ENCODE measurements around the gene TXNDC2. TPM values are rescaled to one million over a fixed set of nuclear protein-coding genes. Genes with fewer than 3 reads are reported as not detected.
"Not testable (repeated sequence)": the region's sequence is repeated elsewhere in the genome, so short reads cannot be mapped to it uniquely, and the experiment has no call there.

TXNDC2 gene
- total and polyA plus RNA-seq, 4 donors = 0.12 to 0.19 (median 0.16) TPM; not detected in 1

DNA sequence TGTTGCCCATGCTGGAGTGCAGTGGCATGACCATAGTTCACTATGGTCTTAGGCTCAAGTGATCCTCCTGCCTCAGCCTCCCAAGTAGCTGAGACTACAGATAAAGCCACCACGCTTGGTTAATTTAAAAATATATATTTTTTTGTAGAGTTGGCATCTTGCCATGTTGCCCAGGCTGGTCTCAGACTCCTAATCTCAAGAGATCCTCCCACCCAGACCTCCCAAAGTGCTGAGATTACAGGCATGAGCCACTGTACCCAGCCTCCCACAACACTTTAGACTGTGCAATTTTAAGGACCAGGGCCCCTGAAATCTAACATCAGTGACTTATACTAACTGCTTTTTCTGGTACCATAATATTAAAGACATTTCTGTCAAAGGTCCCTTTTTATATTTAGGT, 5.2 kb downstream of the TXNDC2 start:
- Histone ChIP-seq H3K4me1 (ENCODE audit: control insufficient read depth in 5 of 5, insufficient read depth in 5 of 5, low read length in 5 of 5) (no peaks in the 10 kb centered on the region), H3K9ac (ENCODE audit: insufficient read depth in 1 of 2, low read length in 2 of 2) (no peak overlapping the region), H3K27me3 (ENCODE audit: control insufficient read depth in 3 of 3, insufficient read depth in 3 of 3, low read length in 2 of 3) (no peaks in the 10 kb centered on the region), H3K27ac (ENCODE audit: low read depth in 1 of 2, low read length in 1 of 2) (no peak overlapping the region), H3K4me3 (no peak overlapping the region), H3K36me3 (ENCODE audit: control insufficient read depth in 4 of 4, insufficient read depth in 4 of 4, low read length in 4 of 4) (no peaks in the 10 kb centered on the region), H3K9me3 (ENCODE audit: control insufficient read depth in 4 of 4, insufficient read depth in 3 of 4, low read length in 3 of 4) (no peaks in the 10 kb centered on the region)
- ATAC-seq (ENCODE audit: insufficient read depth, low FRiP score) (no peak), DNase-seq (no peak)
- WGBS, 2 donors = 83 to 94% methylated on average over 1 of the region's 1 CpG
- TF ChIP-seq, protein P1, sequence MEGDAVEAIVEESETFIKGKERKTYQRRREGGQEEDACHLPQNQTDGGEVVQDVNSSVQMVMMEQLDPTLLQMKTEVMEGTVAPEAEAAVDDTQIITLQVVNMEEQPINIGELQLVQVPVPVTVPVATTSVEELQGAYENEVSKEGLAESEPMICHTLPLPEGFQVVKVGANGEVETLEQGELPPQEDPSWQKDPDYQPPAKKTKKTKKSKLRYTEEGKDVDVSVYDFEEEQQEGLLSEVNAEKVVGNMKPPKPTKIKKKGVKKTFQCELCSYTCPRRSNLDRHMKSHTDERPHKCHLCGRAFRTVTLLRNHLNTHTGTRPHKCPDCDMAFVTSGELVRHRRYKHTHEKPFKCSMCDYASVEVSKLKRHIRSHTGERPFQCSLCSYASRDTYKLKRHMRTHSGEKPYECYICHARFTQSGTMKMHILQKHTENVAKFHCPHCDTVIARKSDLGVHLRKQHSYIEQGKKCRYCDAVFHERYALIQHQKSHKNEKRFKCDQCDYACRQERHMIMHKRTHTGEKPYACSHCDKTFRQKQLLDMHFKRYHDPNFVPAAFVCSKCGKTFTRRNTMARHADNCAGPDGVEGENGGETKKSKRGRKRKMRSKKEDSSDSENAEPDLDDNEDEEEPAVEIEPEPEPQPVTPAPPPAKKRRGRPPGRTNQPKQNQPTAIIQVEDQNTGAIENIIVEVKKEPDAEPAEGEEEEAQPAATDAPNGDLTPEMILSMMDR (IDR thresholded peaks at IDR 0.05; ENCODE audit: control extremely low read depth, extremely low read depth) = no peak

DNA sequence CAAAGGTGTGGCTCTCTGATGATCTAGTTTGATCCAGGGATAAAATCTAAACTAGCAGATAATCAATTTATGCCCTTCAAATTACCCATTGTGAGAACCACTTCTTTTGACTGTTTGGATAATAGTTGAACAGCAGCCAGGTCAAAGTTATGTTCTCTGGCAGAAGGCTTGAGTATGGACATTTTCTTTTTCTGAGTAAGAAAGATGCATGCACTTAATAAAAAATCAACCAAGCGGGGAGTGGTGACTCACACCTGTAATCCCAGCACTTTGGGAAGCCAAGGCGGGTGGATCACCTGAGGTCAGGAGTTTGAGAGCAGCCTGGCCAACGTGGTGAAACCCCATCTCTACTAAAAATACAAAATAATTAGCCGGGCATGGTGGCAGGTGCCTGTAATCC, 5.7 kb downstream of the TXNDC2 start:
- not testable (repeated sequence) for H3K4me3 ChIP-seq; H3K36me3 ChIP-seq (ENCODE audit: control insufficient read depth in 4 of 4, insufficient read depth in 4 of 4, low read length in 4 of 4); H3K9me3 ChIP-seq (ENCODE audit: control insufficient read depth in 4 of 4, insufficient read depth in 3 of 4, low read length in 3 of 4); H3K4me1 ChIP-seq (ENCODE audit: control insufficient read depth in 5 of 5, insufficient read depth in 5 of 5, low read length in 5 of 5); H3K27me3 ChIP-seq (ENCODE audit: control insufficient read depth in 3 of 3, insufficient read depth in 3 of 3, low read length in 2 of 3); ATAC-seq (ENCODE audit: insufficient read depth, low FRiP score); H3K27ac ChIP-seq (ENCODE audit: low read depth in 1 of 2, low read length in 1 of 2); DNase-seq; H3K9ac ChIP-seq (ENCODE audit: insufficient read depth in 1 of 2, low read length in 2 of 2)
- 82 to 84% methylated on average over 4 of the region's 4 CpGs for WGBS, 2 donors

DNA sequence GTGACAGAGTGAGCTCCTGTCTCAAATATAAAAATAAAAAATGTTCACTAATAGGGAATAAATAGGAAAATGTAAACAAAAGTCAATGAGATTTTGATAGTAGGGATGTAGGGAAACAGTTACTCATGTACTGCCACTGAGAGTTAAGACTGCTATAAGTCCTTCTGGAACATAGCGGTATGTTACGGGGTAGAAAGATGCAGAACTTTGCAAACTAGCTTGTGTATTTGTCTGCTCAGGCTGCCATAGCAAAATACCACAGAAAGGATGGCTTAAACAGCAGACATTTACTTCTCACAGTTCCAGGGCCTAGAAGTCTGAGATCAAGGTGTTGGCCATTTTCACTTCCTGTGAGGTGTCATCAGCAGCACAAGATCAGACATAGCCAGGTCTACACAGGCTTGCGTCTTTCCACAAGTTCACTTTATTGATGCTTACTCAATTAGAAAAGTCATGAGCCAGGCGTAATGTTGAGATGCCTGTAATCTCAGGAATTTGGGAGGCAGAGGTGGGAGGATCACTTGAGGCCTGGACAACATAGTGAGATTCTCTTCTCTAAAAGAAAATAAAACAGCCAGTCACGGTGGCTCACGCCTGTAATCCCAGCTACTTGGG, 8.8 kb downstream of the TXNDC2 start:
- Histone ChIP-seq H3K27ac (ENCODE audit: low read depth in 1 of 2, low read length in 1 of 2) (no peak overlapping the region), H3K9me3 (ENCODE audit: control insufficient read depth in 4 of 4, insufficient read depth in 3 of 4, low read length in 3 of 4) (no peaks in the 10 kb centered on the region), H3K36me3 (ENCODE audit: control insufficient read depth in 4 of 4, insufficient read depth in 4 of 4, low read length in 4 of 4) (no peaks in the 10 kb centered on the region), H3K9ac (ENCODE audit: insufficient read depth in 1 of 2, low read length in 2 of 2) (no peak overlapping the region), H3K4me3 (no peak overlapping the region), H3K4me1 (ENCODE audit: control insufficient read depth in 5 of 5, insufficient read depth in 5 of 5, low read length in 5 of 5) (no peaks in the 10 kb centered on the region), H3K27me3 (ENCODE audit: control insufficient read depth in 3 of 3, insufficient read depth in 3 of 3, low read length in 2 of 3) (no peaks in the 10 kb centered on the region)
- ATAC-seq (ENCODE audit: insufficient read depth, low FRiP score) (no peak), DNase-seq (no peak)
- TF ChIP-seq, protein P1 (IDR thresholded peaks at IDR 0.05; ENCODE audit: control extremely low read depth, extremely low read depth) = no peak
- WGBS, 2 donors = 88 to 89% methylated on average over 6 of the region's 6 CpGs

DNA sequence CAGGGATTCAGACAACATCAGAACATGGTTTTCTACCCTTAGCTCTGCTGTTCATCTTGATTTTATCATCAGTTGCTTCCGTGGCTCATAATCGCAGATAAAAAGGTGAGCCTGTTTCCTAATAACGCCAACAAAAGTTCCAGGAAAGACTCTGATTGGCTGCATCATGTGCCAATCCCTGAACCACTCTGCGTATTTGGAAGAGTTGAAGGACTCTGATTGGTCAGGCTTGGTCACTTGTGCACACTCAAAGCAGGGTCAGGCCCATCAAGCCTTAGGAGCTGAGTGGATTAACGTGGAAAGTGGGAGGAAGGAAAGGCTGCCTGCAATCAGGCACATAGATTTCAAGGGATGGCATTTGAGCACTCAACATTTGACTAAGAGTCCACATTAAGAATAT, 11.4 kb downstream of the TXNDC2 start:
- WGBS, 2 donors = 95% methylated on average over 5 of the region's 5 CpGs
- Histone ChIP-seq H3K9ac (ENCODE audit: insufficient read depth in 1 of 2, low read length in 2 of 2) (no peak overlapping the region), H3K4me1 (ENCODE audit: control insufficient read depth in 5 of 5, insufficient read depth in 5 of 5, low read length in 5 of 5) (peaks cover 0 to 1% (median 0%) of the 10 kb centered on the region in 5 donors), H3K36me3 (ENCODE audit: control insufficient read depth in 4 of 4, insufficient read depth in 4 of 4, low read length in 4 of 4) (no peaks in the 10 kb centered on the region), H3K27me3 (ENCODE audit: control insufficient read depth in 3 of 3, insufficient read depth in 3 of 3, low read length in 2 of 3) (no peaks in the 10 kb centered on the region), H3K27ac (ENCODE audit: low read depth in 1 of 2, low read length in 1 of 2) (no peak overlapping the region), H3K4me3 (no peak overlapping the region), H3K9me3 (ENCODE audit: control insufficient read depth in 4 of 4, insufficient read depth in 3 of 4, low read length in 3 of 4) (no peaks in the 10 kb centered on the region)
- TF ChIP-seq, protein P1 (IDR thresholded peaks at IDR 0.05; ENCODE audit: control extremely low read depth, extremely low read depth) = no peak
- no peak for DNase-seq
- ATAC-seq (ENCODE audit: insufficient read depth, low FRiP score) = no peak

DNA sequence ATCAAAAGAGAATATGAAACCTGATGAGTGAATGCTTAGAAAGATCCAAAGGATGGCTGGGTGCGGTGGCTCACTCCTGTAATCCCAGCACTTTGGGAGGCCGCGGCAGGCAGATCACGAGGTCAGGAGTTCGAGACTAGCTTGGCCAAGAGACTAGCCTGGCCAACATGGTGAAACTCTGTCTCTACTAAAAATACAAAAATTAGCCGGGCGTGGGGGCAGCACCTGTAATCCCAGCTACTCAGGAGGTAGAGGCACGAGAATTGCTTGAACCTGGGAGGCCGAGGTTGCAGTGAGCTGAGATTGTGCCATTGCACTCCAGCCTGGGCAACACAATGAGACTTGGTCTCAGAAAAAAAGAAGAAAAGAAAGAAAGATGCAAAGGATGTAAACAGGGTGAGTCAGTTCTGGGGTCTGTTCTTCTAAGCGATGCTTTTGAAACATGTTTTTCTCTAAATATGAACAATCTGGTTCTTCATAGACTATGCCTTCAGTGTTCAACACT, 12.1 kb downstream of the TXNDC2 start:
- not testable (repeated sequence) for H3K4me1 ChIP-seq (ENCODE audit: control insufficient read depth in 5 of 5, insufficient read depth in 5 of 5, low read length in 5 of 5); DNase-seq; H3K4me3 ChIP-seq; H3K36me3 ChIP-seq (ENCODE audit: control insufficient read depth in 4 of 4, insufficient read depth in 4 of 4, low read length in 4 of 4); ATAC-seq (ENCODE audit: insufficient read depth, low FRiP score); H3K27me3 ChIP-seq (ENCODE audit: control insufficient read depth in 3 of 3, insufficient read depth in 3 of 3, low read length in 2 of 3); H3K9me3 ChIP-seq (ENCODE audit: control insufficient read depth in 4 of 4, insufficient read depth in 3 of 4, low read length in 3 of 4); H3K9ac ChIP-seq (ENCODE audit: insufficient read depth in 1 of 2, low read length in 2 of 2); H3K27ac ChIP-seq (ENCODE audit: low read depth in 1 of 2, low read length in 1 of 2)
- 98% methylated on average over 10 of the region's 10 CpGs for WGBS, 2 donors
